Esophagus squamous epithelium (tissue), 5 donors: Measurements from ENCODE around the gene PPFIA2. TPM values are rescaled to one million over a fixed set of nuclear protein-coding genes. Genes with fewer than 3 reads are reported as not detected.

Experiments
- DNase-seq: peaks from one replicate; lab custom pipeline; 2025; lab: John Stamatoyannopoulos, UW
- H3K27ac ChIP-seq, 4 donors: fragments of 200-600 bp; sonication (generic); one replicate each; pipeline ENCODE4 v1.5.1; 2016 to 2019; ENCODE audit warnings: mild to moderate bottlenecking in 1 of 4
- H3K27me3 ChIP-seq, 4 donors: fragments of 200-600 bp; sonication (generic); 1 replicate in 3 of 4; 2 replicates in 1 of 4; pipeline versions ENCODE4 v1.5.1 to v1.6.0; 2017 to 2021; ENCODE audit warnings: antibody characterized with exemption in 1 of 4
- H3K36me3 ChIP-seq, 3 donors: fragments of 200-600 bp; sonication (generic); one replicate each; pipeline ENCODE4 v1.5.1; 2016 to 2019
- H3K4me1 ChIP-seq, 3 donors: fragments of 200-600 bp; sonication (generic); one replicate each; pipeline ENCODE4 v1.5.1; 2017 to 2019
- H3K4me3 ChIP-seq, 4 donors: fragments of 200-600 bp; sonication (generic); 1 replicate in 3 of 4; 2 replicates in 1 of 4; pipeline ENCODE4 v1.5.1; 2016 to 2019; ENCODE audit warnings: mild to moderate bottlenecking in 2 of 4, moderate library complexity in 1 of 4
- H3K9me3 ChIP-seq, 3 donors: fragments of 200-600 bp; sonication (generic); one replicate each; pipeline ENCODE4 v1.5.1; 2016 to 2019
- CTCF ChIP-seq, 6 experiments: fragments of 450-650 bp in 4 of 6; fragments of 200-600 bp in 2 of 6; sonication (generic) in 2 of 6; IDR thresholded peaks; one replicate each; pipeline ENCODE4 v1.5.1; 2016 to 2019; ENCODE audit warnings: antibody characterized with exemption in 6 of 6, mild to moderate bottlenecking in 4 of 6, moderate library complexity in 4 of 6
- POLR2A ChIP-seq, 4 donors: fragments of 450-650 bp; IDR thresholded peaks; one replicate each; pipeline ENCODE4 v1.6.1; 2017; ENCODE audit warnings: antibody characterized with exemption in 4 of 4, mild to moderate bottlenecking in 4 of 4, moderate library complexity in 3 of 4
- WGBS, 2 donors: methylation state at CpG; one replicate each; pipeline ENCODE4 v1.1.5; 2018; 5-methylcytosine and 5-hydroxymethylcytosine counted together
- intact Hi-C: fragments of 100-400 bp; cut with DNase I; formaldehyde crosslinking; loops from one replicate; pipeline ENCODE4 v1.15.0; 2022
- total RNA-seq, 4 donors: library from RNA; depleted of rRNA; stranded (reverse); fragments of >200 nt; gene quantifications; one replicate each; pipeline ENCODE4 v1.1.0, GENCODE V29; 2016
- donor health status: DM: yes; HTN: yes; CAD: no.

PPFIA2 gene
- total RNA-seq, 4 donors from 2014 or later = 0.31 to 2.3 (median 0.55) TPM

GRCh38 chr12:81570234-81570633 is 188.9 kb downstream of the PPFIA2 start:
- DNase-seq = no peak
- WGBS, 2 donors = 72 to 77% methylated on average over 2 of the region's 2 CpGs
- intact Hi-C loops = no loop called here
- no peaks in the 10 kb centered on the region for H3K27me3 ChIP-seq
- no peak overlapping the region for H3K27ac ChIP-seq
- H3K9me3 ChIP-seq = no peaks in the 10 kb centered on the region
- H3K4me1 ChIP-seq = no peaks in the 10 kb centered on the region
- H3K36me3 ChIP-seq = no peaks in the 10 kb centered on the region
- H3K4me3 ChIP-seq = no peak overlapping the region
- TF ChIP-seq POLR2A (IDR thresholded peaks at IDR 0.05) = no peak
- TF ChIP-seq CTCF (IDR thresholded peaks at IDR 0.05) = no peak

- Histone ChIP-seq H3K27ac (no peak overlapping the region), H3K4me3 (no peak overlapping the region), H3K9me3 (no peaks in the 10 kb centered on the region), H3K4me1 (no peaks in the 10 kb centered on the region), H3K27me3 (no peaks in the 10 kb centered on the region), H3K36me3 (no peaks in the 10 kb centered on the region)
- TF ChIP-seq CTCF (IDR thresholded peaks at IDR 0.05) (no peak), POLR2A (IDR thresholded peaks at IDR 0.05) (no peak)
- DNase-seq = no peak
- WGBS, 2 donors = 88 to 89% methylated on average over 2 of the region's 2 CpGs
- intact Hi-C loops = no loop called here
Observed at GRCh38 chr12:81564237-81564636, 194.9 kb downstream of the PPFIA2 start.

GRCh38 chr12:81558031-81558430 is 201.1 kb downstream of the PPFIA2 start:
- no peak overlapping the region for H3K4me3 ChIP-seq
- 67 to 87% methylated on average over 1 of the region's 1 CpG for WGBS, 2 donors
- H3K4me1 ChIP-seq = no peaks in the 10 kb centered on the region
- H3K27ac ChIP-seq = no peak overlapping the region
- no peaks in the 10 kb centered on the region for H3K9me3 ChIP-seq
- no peak for DNase-seq
- H3K36me3 ChIP-seq = no peaks in the 10 kb centered on the region
- H3K27me3 ChIP-seq = no peaks in the 10 kb centered on the region
- intact Hi-C loops = no loop called here
- TF ChIP-seq CTCF (IDR thresholded peaks at IDR 0.05) (no peak), POLR2A (IDR thresholded peaks at IDR 0.05) (no peak)

GRCh38 chr12:81546811-81547210 is 212.3 kb downstream of the PPFIA2 start:
- H3K9me3 ChIP-seq = peaks cover 0 to 3% (median 0%) of the 10 kb centered on the region in 3 donors
- no peak overlapping the region for H3K4me3 ChIP-seq
- H3K4me1 ChIP-seq = no peaks in the 10 kb centered on the region
- no peaks in the 10 kb centered on the region for H3K36me3 ChIP-seq
- no peak for DNase-seq
- intact Hi-C loops = no loop called here
- WGBS, 2 donors = 82 to 83% methylated on average over 5 of the region's 5 CpGs
- no peak overlapping the region for H3K27ac ChIP-seq
- TF ChIP-seq POLR2A (IDR thresholded peaks at IDR 0.05) = no peak
- no peak for TF ChIP-seq CTCF (IDR thresholded peaks at IDR 0.05)
- H3K27me3 ChIP-seq = no peaks in the 10 kb centered on the region

GRCh38 chr12:81543621-81544139 is 215.5 kb downstream of the PPFIA2 start:
- TF ChIP-seq POLR2A (IDR thresholded peaks at IDR 0.05) = no peak
- no peak for TF ChIP-seq CTCF (IDR thresholded peaks at IDR 0.05)
- WGBS, 2 donors = 51 to 54% methylated on average over 4 of the region's 4 CpGs
- intact Hi-C loops = no loop called here

More at GRCh38 chr12:81543621-81544139, 215.5 kb downstream of the PPFIA2 start:
- H3K4me1 ChIP-seq = no peaks in the 10 kb centered on the region
- peaks cover 0 to 3% (median 0%) of the 10 kb centered on the region in 3 donors for H3K9me3 ChIP-seq
- no peak for DNase-seq
- no peaks in the 10 kb centered on the region for H3K27me3 ChIP-seq
- H3K4me3 ChIP-seq = no peak overlapping the region
- H3K27ac ChIP-seq = no peak overlapping the region
- no peaks in the 10 kb centered on the region for H3K36me3 ChIP-seq
